ENCODE measurements around the gene CEP152.

CEP152 gene

GRCh38 chr15:48710952-48711495 is 99.8 kb downstream of the CEP152 start:
- TF ChIP-seq CTCF (IDR thresholded peaks at IDR 0.05; ENCODE audit: control insufficient read depth, insufficient read depth, low read depth, low read length, missing control alignments): no peak
- no peak overlapping the region for H3K4me3 ChIP-seq (ENCODE audit: control insufficient read depth, low read depth, low read length)
- no peak for DNase-seq (ENCODE audit: low read depth)

GRCh38 chr15:48708641-48709040 is 102.2 kb downstream of the CEP152 start:
- DNase-seq (ENCODE audit: low read depth): no peak
- H3K4me3 ChIP-seq (ENCODE audit: control insufficient read depth, low read depth, low read length): no peak overlapping the region
- no peak for TF ChIP-seq CTCF (IDR thresholded peaks at IDR 0.05; ENCODE audit: control insufficient read depth, insufficient read depth, low read depth, low read length, missing control alignments)

- TF ChIP-seq CTCF (IDR thresholded peaks at IDR 0.05; ENCODE audit: control insufficient read depth, insufficient read depth, low read depth, low read length, missing control alignments): no peak
- DNase-seq (ENCODE audit: low read depth): no peak
- no peak overlapping the region for H3K4me3 ChIP-seq (ENCODE audit: control insufficient read depth, low read depth, low read length)
Measured at GRCh38 chr15:48705381-48705780, 105.5 kb downstream of the CEP152 start.

GRCh38 chr15:48703544-48703943 is 107.3 kb downstream of the CEP152 start:
- DNase-seq (ENCODE audit: low read depth): peak; percentile 89
- no peak overlapping the region for H3K4me3 ChIP-seq (ENCODE audit: control insufficient read depth, low read depth, low read length)
- TF ChIP-seq CTCF (IDR thresholded peaks at IDR 0.05; ENCODE audit: control insufficient read depth, insufficient read depth, low read depth, low read length, missing control alignments): no peak

- no peak for DNase-seq (ENCODE audit: low read depth)
- TF ChIP-seq CTCF (IDR thresholded peaks at IDR 0.05; ENCODE audit: control insufficient read depth, insufficient read depth, low read depth, low read length, missing control alignments): no peak
- no peak overlapping the region for H3K4me3 ChIP-seq (ENCODE audit: control insufficient read depth, low read depth, low read length)
Measured at GRCh38 chr15:48702569-48703236, 108.2 kb downstream of the CEP152 start.

- no peak overlapping the region for H3K4me3 ChIP-seq (ENCODE audit: control insufficient read depth, low read depth, low read length)
- TF ChIP-seq CTCF (IDR thresholded peaks at IDR 0.05; ENCODE audit: control insufficient read depth, insufficient read depth, low read depth, low read length, missing control alignments): no peak
- DNase-seq (ENCODE audit: low read depth): no peak
Measured at GRCh38 chr15:48696627-48697312, 114.1 kb downstream of the CEP152 start.

Data from AG09309 (cell line).